KMS-11 (cell line): ENCODE data around the gene CNTN5.

Experiments
- H2AFZ ChIP-seq: fragments of 200-600 bp; sonication (generic); 2 replicates; pipeline ENCODE4 v1.6.1; 2016; ENCODE audit warnings: antibody characterized with exemption, mixed run types, low read depth
- H3K27ac ChIP-seq: fragments of 200-600 bp; sonication (generic); 2 replicates; pipeline ENCODE4 v1.6.1; 2016; ENCODE audit warnings: mild to moderate bottlenecking, mixed run types
- H3K27me3 ChIP-seq: fragments of 200-600 bp; sonication (generic); 2 replicates; pipeline ENCODE4 v1.6.1; 2017; ENCODE audit warnings: mild to moderate bottlenecking, low read depth, mixed run types, moderate library complexity; ENCODE audit not compliant: insufficient read depth
- H3K36me3 ChIP-seq: fragments of 200-600 bp; sonication (generic); 2 replicates; pipeline ENCODE4 v1.6.1; 2017; ENCODE audit warnings: mild to moderate bottlenecking, mixed run types; ENCODE audit not compliant: insufficient read depth
- H3K4me1 ChIP-seq: fragments of 200-600 bp; sonication (generic); 2 replicates; pipeline ENCODE4 v1.6.1; 2016; ENCODE audit warnings: mild to moderate bottlenecking, low read depth, mixed run types; ENCODE audit not compliant: poor library complexity, severe bottlenecking
- H3K4me2 ChIP-seq: fragments of 200-600 bp; sonication (generic); 2 replicates; pipeline ENCODE4 v1.7.0; 2016; ENCODE audit warnings: mild to moderate bottlenecking, mixed run types
- H3K4me3 ChIP-seq: fragments of 200-600 bp; sonication (generic); IDR thresholded peaks from 2 replicates; pipeline ENCODE4 v1.6.1; 2017; ENCODE audit warnings: low read depth, low read length, mixed read lengths; ENCODE audit not compliant: insufficient read depth
- H3K79me2 ChIP-seq: fragments of 200-600 bp; sonication (generic); 2 replicates; pipeline ENCODE4 v1.6.1; 2016; ENCODE audit warnings: low read depth, mixed run types; ENCODE audit not compliant: insufficient read depth
- H3K9ac ChIP-seq: fragments of 200-600 bp; sonication (generic); 2 replicates; pipeline ENCODE4 v1.6.1; 2016; ENCODE audit warnings: mild to moderate bottlenecking, mixed run types
- H4K20me1 ChIP-seq: fragments of 200-600 bp; sonication (generic); 2 replicates; pipeline ENCODE4 v1.6.1; 2016; ENCODE audit warnings: mild to moderate bottlenecking, mixed run types; ENCODE audit not compliant: insufficient read depth
- TF ChIP-seq, protein P1 (sequence below): fragments of 200-600 bp; sonication (generic); conservative IDR thresholded peaks from 2 replicates; pipeline ENCODE4 v1.6.1; 2017; ENCODE audit warnings: low read depth, mild to moderate bottlenecking, antibody characterized with exemption, low read length, moderate library complexity, mixed read lengths

CNTN5 gene

DNA sequence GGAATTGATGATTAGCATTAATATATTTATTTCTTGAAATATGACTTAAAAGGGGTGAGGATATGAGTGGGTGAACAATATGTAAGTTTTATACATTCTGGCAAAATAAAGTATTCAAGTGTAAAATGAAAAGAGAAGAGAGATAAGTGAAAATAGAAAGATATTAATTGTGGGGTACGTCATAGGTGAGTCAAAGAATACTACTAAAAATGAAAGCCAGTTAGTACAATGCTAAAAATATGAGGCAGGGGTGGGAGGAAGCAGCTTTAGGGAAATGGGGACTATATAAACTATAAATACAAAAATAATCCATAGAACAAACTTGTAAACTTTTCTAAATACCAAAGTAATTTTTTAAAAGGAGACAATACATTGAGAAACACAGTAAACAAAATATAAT, 661.4 kb downstream of the CNTN5 start:
- Histone ChIP-seq H3K9ac (no peak overlapping the region), H2AFZ (no peak overlapping the region), H3K27ac (no peak overlapping the region), H3K36me3 (no peaks in the 10 kb centered on the region), H3K79me2 (no peaks in the 10 kb centered on the region), H3K4me1 (peaks cover 16% of the 10 kb centered on the region), H3K4me2 (no peak overlapping the region), H4K20me1 (no peaks in the 10 kb centered on the region), H3K27me3 (no peaks in the 10 kb centered on the region), H3K4me3 (no peak overlapping the region)
- TF ChIP-seq, protein P1, sequence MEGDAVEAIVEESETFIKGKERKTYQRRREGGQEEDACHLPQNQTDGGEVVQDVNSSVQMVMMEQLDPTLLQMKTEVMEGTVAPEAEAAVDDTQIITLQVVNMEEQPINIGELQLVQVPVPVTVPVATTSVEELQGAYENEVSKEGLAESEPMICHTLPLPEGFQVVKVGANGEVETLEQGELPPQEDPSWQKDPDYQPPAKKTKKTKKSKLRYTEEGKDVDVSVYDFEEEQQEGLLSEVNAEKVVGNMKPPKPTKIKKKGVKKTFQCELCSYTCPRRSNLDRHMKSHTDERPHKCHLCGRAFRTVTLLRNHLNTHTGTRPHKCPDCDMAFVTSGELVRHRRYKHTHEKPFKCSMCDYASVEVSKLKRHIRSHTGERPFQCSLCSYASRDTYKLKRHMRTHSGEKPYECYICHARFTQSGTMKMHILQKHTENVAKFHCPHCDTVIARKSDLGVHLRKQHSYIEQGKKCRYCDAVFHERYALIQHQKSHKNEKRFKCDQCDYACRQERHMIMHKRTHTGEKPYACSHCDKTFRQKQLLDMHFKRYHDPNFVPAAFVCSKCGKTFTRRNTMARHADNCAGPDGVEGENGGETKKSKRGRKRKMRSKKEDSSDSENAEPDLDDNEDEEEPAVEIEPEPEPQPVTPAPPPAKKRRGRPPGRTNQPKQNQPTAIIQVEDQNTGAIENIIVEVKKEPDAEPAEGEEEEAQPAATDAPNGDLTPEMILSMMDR = no peak

DNA sequence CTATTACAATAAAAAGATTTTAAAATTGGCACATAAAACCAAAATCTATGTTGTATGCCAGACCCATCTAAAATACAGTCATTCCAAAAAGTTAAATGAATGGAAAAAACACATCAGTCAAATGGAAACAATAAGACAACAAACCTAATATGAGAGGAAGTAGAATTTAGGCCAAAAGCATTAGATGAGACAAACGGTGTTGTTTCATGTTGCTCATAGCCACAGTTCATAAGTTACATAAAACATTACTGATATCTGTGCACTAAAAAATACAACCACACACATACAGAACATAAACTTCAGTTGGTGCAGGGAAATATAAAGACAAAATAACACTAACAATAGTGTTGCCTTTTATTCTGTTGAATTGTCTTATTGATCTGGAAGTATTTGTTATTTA, 661.9 kb downstream of the CNTN5 start:
- Histone ChIP-seq H3K4me3 (no peak overlapping the region), H4K20me1 (no peaks in the 10 kb centered on the region), H3K27me3 (no peaks in the 10 kb centered on the region), H3K27ac (no peak overlapping the region), H3K9ac (no peak overlapping the region), H3K4me2 (no peak overlapping the region), H3K79me2 (no peaks in the 10 kb centered on the region), H3K4me1 (peaks cover 16% of the 10 kb centered on the region), H2AFZ (no peak overlapping the region), H3K36me3 (no peaks in the 10 kb centered on the region)
- TF ChIP-seq, protein P1 = no peak

DNA sequence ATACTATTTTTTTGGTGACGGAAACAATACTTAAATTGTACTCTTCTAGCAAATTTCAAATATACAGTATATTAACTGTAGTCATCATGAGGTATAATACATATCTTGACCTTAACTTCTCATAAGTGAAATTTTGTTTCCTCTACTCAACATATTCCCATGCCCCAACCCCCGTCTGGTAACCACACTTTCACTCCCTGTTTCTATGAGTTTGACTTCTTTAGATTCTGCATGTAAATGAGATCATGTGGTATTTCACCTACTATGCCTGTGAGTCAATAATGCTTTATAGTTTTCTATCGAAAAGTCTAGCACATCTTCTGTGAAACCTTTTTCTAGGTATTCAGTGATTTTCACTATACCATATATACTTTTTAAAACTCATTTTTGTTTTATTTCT, 663.2 kb downstream of the CNTN5 start:
- no peaks in the 10 kb centered on the region for H4K20me1 ChIP-seq
- no peak overlapping the region for H3K4me3 ChIP-seq
- H3K9ac ChIP-seq = no peak overlapping the region
- no peaks in the 10 kb centered on the region for H3K36me3 ChIP-seq
- TF ChIP-seq, protein P1 = no peak
- peaks cover 16% of the 10 kb centered on the region for H3K4me1 ChIP-seq
- H3K27me3 ChIP-seq = no peaks in the 10 kb centered on the region
- no peaks in the 10 kb centered on the region for H3K79me2 ChIP-seq
- no peak overlapping the region for H3K4me2 ChIP-seq
- H2AFZ ChIP-seq = no peak overlapping the region
- H3K27ac ChIP-seq = no peak overlapping the region

DNA sequence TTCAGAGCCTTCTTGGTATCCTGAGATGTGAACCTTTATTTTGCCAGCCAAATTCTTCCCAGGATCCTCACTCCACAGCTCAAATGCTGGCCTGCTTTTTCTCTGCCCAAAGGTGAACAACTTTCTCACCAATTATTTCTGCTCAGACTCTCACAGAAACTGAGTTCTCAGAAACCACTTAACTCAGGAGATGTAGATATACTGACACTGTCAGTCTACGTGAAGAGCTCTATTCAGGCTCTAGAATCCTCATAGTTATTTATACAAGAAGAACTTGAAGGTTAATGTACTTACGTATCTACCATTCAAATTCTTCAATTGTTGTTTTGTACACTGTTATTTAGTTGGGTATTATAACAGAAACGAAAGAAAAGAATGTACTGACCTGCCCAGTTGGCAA, 666.1 kb downstream of the CNTN5 start:
- H3K9ac ChIP-seq = no peak overlapping the region
- no peaks in the 10 kb centered on the region for H3K79me2 ChIP-seq
- no peak overlapping the region for H3K4me2 ChIP-seq
- no peaks in the 10 kb centered on the region for H3K27me3 ChIP-seq
- no peaks in the 10 kb centered on the region for H3K36me3 ChIP-seq
- H3K27ac ChIP-seq = no peak overlapping the region
- no peaks in the 10 kb centered on the region for H4K20me1 ChIP-seq
- no peak overlapping the region for H3K4me3 ChIP-seq
- peaks cover 16% of the 10 kb centered on the region for H3K4me1 ChIP-seq
- H2AFZ ChIP-seq = no peak overlapping the region
- TF ChIP-seq, protein P1 = no peak
